Spinal cord (tissue), 10 donors: ENCODE data around the gene LINGO1. TPM values are rescaled to one million over a fixed set of nuclear protein-coding genes. Genes with fewer than 3 reads are reported as not detected.

Experiments used
- DNase-seq, 6 donors: peaks; one replicate each; pipeline versions ENCODE4 v3.0.0 to v3.0.0-alpha.2; 2013 to 2015; ENCODE audit warnings: low spot score in 6 of 6, low read depth in 4 of 6
- H3K27ac ChIP-seq: one replicate; pipeline ENCODE4 v1.5.1; 2013; ENCODE audit warnings: low read depth, low read length, control low read depth
- H3K27me3 ChIP-seq: one replicate; pipeline ENCODE4 v1.6.1; 2013; ENCODE audit warnings: low read length; ENCODE audit not compliant: control insufficient read depth, insufficient read depth
- H3K36me3 ChIP-seq: one replicate; pipeline ENCODE4 v1.6.1; 2013; ENCODE audit warnings: low read length; ENCODE audit not compliant: control insufficient read depth, insufficient read depth
- H3K4me1 ChIP-seq: one replicate; pipeline ENCODE4 v1.6.1; 2013; ENCODE audit warnings: low read length; ENCODE audit not compliant: control insufficient read depth, insufficient read depth
- H3K4me3 ChIP-seq: one replicate; pipeline ENCODE4 v1.5.1; 2013; ENCODE audit warnings: low read depth, low read length, control low read depth
- H3K9me3 ChIP-seq: one replicate; pipeline ENCODE4 v1.6.1; 2013; ENCODE audit warnings: low read length; ENCODE audit not compliant: control insufficient read depth, insufficient read depth
- WGBS: methylation state at CpG from one replicate; pipeline ENCODE4 v1.1.5; 2013; ENCODE audit warnings: missing lambda C conversion rate; ENCODE audit not compliant: insufficient coverage; 5-methylcytosine and 5-hydroxymethylcytosine counted together
- polyA plus RNA-seq, 2 donors: library from polyadenylated mRNA; unstranded; fragments of 120-200 nt; gene quantifications; one replicate each; pipeline ENCODE4 v1.2.1, GENCODE V29; 2013; ENCODE audit not compliant: insufficient read length in 2 of 2
- total RNA-seq, 2 donors: library from RNA; depleted of rRNA in 1 of 2; stranded (reverse); fragments of 120-200 nt in 1 of 2; fragments of >200 nt in 1 of 2; gene quantifications; one replicate each; pipeline versions ENCODE4 v1.2.3 to v1.2.4, GENCODE V29; 2013 to 2014
- donor health status: healthy.

Gene LINGO1
- total and polyA plus RNA-seq, 4 donors, result 13.7 to 149 (median 83.7) TPM

DNA sequence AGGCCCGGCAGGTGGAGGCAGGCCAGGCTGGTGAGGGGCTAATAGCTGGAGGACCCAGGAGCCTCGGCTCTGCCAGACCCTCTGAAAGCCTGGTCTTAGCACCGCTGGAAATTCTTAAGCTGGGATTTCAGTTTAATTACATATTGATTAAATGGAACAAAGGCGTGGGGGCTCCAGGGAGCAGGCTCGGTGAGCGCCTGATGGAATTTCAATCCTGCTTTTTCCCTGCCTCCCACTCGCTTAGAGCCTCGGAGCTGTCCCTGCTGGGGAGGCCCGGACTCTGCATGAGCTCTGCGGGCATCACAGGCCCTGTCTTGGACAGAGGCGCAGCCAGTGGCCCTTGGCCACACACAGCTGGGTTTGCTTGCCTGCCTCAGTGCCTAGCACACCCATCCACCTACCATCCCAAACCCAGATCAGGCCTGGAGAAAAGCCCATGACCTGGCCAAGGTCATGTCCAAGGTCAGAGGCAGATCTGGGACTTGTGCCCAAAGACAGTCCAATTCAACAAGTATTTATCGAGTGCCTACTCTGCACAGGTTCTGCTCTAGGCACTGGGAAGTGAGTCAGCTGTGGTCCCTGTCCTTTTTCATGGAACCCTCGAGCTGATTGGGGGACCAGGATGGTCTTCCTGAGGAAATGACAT, 40.6 kb downstream of the LINGO1 start:
- Histone ChIP-seq H3K9me3 (no peaks in the 10 kb centered on the region), H3K27me3 (no peaks in the 10 kb centered on the region), H3K4me1 (peaks cover 34% of the 10 kb centered on the region), H3K36me3 (no peaks in the 10 kb centered on the region), H3K27ac (no peak overlapping the region), H3K4me3 (no peak overlapping the region)
- DNase-seq, result no peak
- WGBS, result 58% methylated on average over 13 of the region's 13 CpGs

DNA sequence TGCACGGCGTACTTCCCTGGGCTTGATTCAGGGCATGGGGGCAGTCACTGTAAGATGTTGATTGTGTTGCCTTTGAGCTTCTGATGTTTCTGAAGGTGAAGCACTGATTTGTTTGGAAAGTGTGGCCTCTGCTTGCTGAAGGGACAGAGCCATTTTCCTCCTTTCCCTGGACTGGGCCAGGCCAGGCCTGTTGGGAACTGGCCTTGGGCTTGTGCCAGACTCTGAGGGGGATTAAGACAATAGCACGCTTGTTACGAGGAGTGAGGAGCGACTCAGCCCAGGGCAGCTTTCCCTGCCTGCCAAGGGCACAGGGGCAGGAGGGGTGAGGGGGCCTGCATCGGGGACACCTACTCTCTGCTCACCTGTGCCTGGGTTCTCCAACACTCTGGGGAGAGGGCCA, 42.9 kb downstream of the LINGO1 start:
- 38% methylated on average over 5 of the region's 6 CpGs for WGBS
- Histone ChIP-seq H3K4me3 (no peak overlapping the region), H3K27me3 (no peaks in the 10 kb centered on the region), H3K4me1 (peaks cover 37% of the 10 kb centered on the region), H3K27ac (no peak overlapping the region), H3K36me3 (no peaks in the 10 kb centered on the region), H3K9me3 (no peaks in the 10 kb centered on the region)
- peak in 3 of 6 donors; percentile 35 to 86 (median 76) for DNase-seq

DNA sequence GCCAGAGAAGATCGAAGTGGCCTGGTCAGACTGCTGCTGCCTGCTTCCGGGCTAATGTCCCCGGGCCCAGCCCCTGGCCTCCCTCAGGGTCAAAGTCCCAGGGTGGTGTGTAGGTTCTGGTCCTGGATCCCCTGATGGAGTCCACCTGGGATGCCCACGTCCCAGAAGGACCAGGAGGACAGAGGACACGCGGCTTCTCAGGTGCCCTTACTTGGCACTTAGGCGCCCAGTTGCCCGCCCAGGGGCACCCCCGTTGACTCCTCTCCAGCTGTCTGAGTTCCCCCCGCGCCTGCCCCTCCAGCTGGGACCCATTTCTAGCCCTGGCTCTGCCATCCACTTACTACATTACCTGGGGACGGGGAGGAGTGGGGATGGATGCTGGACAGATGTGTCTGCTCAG, 44.6 kb downstream of the LINGO1 start:
- Histone ChIP-seq H3K27me3 (no peaks in the 10 kb centered on the region), H3K36me3 (no peaks in the 10 kb centered on the region), H3K4me3 (no peak overlapping the region), H3K9me3 (no peaks in the 10 kb centered on the region), H3K27ac (no peak overlapping the region), H3K4me1 (peaks cover 45% of the 10 kb centered on the region)
- WGBS, result 93% methylated on average over 7 of the region's 12 CpGs
- DNase-seq, result no peak

DNA sequence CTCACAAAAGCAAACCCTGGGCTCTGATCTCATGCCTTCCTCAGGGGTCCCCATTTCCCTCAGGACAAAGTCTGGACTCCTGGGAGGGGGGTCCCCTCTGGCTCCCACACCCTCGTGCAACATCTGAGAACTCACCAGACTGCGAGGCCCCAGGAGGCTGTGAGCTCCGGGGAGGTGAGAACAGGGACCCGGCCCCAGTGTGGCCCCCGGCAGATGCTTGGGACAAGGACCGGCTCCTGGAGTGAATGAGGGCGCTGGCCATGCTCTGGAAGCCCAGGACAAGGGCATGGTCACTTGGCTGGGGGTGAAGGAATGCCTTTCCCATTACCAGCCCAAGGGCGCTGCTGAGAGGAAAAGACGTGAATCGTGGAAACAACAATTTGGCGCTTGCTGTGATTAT, 48.0 kb downstream of the LINGO1 start:
- peak in 1 of 6 donors; percentile 47 for DNase-seq
- no peak overlapping the region for H3K27ac ChIP-seq
- 79% methylated on average over 10 of the region's 11 CpGs for WGBS
- no peaks in the 10 kb centered on the region for H3K27me3 ChIP-seq
- H3K36me3 ChIP-seq, result no peaks in the 10 kb centered on the region
- no peak overlapping the region for H3K4me3 ChIP-seq
- H3K4me1 ChIP-seq, result peaks cover 55% of the 10 kb centered on the region
- no peaks in the 10 kb centered on the region for H3K9me3 ChIP-seq

DNA sequence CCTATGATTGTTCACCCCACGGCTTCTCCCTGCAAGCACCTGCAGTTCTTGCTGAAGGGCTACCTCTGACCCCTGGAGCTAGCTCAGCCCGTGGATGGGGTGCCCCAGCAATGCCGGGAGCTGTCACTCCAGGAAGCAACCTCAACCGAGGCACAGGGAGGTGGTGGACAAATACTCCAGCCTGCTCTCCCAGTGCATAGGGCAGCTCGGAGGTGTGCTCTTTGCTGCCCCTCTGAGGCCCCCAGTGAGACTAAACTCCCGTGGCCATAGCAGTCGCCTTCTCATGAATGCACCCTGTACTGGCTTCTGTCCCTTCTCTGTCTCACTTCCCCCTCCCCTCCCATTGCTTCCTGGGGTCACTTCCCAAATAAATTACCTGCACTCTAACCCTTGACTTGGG, 48.5 kb downstream of the LINGO1 start:
- 32% methylated on average over 7 of the region's 7 CpGs for WGBS
- Histone ChIP-seq H3K9me3 (no peaks in the 10 kb centered on the region), H3K27ac (no peak overlapping the region), H3K4me1 (peaks cover 50% of the 10 kb centered on the region), H3K4me3 (no peak overlapping the region), H3K36me3 (no peaks in the 10 kb centered on the region), H3K27me3 (no peaks in the 10 kb centered on the region)
- no peak for DNase-seq

DNA sequence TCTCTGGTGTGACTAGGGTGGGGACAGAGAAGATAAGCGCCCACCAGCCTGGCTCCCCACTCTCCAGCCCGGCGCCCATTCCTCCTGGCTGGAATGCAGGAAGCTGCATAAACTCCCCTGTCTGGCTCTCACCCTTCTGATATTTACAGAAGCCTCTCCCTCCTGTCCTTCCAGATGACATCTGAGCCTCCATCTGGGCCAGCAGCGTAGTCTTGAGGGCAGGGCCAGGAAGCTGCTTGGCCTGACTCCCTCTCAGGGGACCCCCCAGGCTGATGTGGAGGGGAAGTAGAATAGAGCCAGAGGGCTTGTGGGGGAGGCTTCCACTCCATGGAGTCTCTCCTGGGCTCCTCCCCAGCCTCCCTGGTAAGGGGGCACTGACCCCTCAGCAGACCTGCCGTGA, 49.9 kb downstream of the LINGO1 start:
- peaks cover 53% of the 10 kb centered on the region for H3K4me1 ChIP-seq
- H3K27ac ChIP-seq, result no peak overlapping the region
- no peak overlapping the region for H3K4me3 ChIP-seq
- no peaks in the 10 kb centered on the region for H3K9me3 ChIP-seq
- H3K27me3 ChIP-seq, result no peaks in the 10 kb centered on the region
- no peaks in the 10 kb centered on the region for H3K36me3 ChIP-seq
- peak in 1 of 6 donors; percentile 29 for DNase-seq
- 64% methylated on average over 4 of the region's 5 CpGs for WGBS

- 78% methylated on average over 11 of the region's 18 CpGs for WGBS
These were observed 50.7 kb downstream of the LINGO1 start for GRCh38 chr15:77581896-77582569.

GRCh38 chr15:77580996-77581682, 51.6 kb downstream of the LINGO1 start:
- Histone ChIP-seq H3K27me3 (no peaks in the 10 kb centered on the region), H3K36me3 (no peaks in the 10 kb centered on the region), H3K4me3 (no peak overlapping the region), H3K4me1 (peaks cover 63% of the 10 kb centered on the region), H3K27ac (no peak overlapping the region), H3K9me3 (no peaks in the 10 kb centered on the region)
- peak in 2 of 6 donors; percentile 85 for DNase-seq
- WGBS, result 39% methylated on average over 10 of the region's 16 CpGs

More at GRCh38 chr15:77581896-77582569, 50.7 kb downstream of the LINGO1 start:
- Histone ChIP-seq H3K27me3 (no peaks in the 10 kb centered on the region), H3K4me1 (peaks cover 58% of the 10 kb centered on the region), H3K4me3 (no peak overlapping the region), H3K36me3 (no peaks in the 10 kb centered on the region), H3K9me3 (no peaks in the 10 kb centered on the region), H3K27ac (no peak overlapping the region)
- no peak for DNase-seq

DNA sequence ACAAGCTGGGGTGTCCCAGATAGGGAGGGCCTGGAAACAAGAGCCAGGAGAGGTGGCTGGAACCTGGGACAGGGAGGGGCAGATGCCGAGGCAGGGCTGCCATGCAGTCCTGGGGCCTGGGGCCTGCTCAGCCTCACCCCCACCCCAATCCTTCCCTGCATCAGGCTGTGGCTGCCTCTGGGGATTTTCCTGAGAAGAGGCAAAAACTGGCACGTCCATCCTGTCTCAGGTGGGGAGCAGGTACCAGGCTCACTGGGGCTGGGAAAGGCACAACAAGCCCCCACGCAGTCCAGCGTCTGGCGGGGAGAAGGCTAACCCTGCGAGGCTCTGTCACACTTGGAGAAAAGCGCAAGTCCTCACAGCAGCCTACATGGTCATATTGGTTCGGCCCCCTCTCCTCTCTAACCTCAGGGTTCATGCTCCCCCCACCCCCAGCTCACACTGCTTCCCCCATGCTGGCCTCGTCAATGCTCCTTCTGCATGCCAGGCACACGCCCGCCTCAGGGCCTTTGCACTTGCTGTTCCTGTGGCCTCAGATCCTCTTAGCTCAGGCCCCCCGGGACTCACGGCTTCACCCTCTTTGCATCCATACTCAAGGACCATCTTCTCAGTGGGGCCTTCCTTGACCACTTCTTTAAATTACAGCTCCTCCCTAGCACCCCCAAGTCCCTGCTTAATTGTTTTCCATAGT, 53.1 kb downstream of the LINGO1 start:
- Histone ChIP-seq H3K27me3 (no peaks in the 10 kb centered on the region), H3K27ac (no peak overlapping the region), H3K4me3 (no peak overlapping the region), H3K9me3 (no peaks in the 10 kb centered on the region), H3K4me1 (peaks cover 58% of the 10 kb centered on the region), H3K36me3 (no peaks in the 10 kb centered on the region)
- no peak for DNase-seq
- WGBS, result over 99% methylated on average over 12 of the region's 13 CpGs
